Stimulated activated CD8-positive, alpha-beta memory T cell treated with anti-CD3 and anti-CD28 coated beads, Interleukin-4, amount 100 ng/mL, for 4 hours (primary cell): Measurements from ENCODE around the gene DUSP23.
A peak's percentile ranks its signal among the peaks of the same experiment; 100 is the strongest.

ENCODE experiments used
- DNase-seq, 2 donors: peaks; one replicate each; pipeline ENCODE4 v3.0.0-alpha.2; 2020; ENCODE audit warnings: low read depth in 2 of 2, low spot score in 1 of 2

The DUSP23 gene

GRCh38 chr1:159783724-159784123 lies 3.0 kb downstream of the DUSP23 start:
- no peak for DNase-seq

DNA sequence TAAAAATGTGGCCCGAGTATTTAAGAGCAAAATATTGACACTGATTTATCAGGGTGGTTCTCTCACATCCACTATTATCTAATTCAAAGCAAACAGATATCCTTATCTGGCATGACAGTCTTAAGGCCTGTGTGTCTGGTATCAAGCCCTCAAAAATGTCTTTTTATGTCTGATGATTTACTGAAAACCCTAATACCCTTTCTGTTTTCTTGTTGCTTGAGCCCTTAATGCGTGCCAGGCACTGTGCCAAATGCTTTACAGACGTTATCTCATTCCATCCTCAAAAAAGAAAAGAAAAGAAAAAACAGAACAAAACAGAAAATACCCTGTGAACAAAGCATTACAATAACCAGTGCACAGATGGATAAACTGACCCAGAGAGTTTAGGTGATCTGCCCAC lies 5.7 kb downstream of the DUSP23 start:
- no peak for DNase-seq

DNA sequence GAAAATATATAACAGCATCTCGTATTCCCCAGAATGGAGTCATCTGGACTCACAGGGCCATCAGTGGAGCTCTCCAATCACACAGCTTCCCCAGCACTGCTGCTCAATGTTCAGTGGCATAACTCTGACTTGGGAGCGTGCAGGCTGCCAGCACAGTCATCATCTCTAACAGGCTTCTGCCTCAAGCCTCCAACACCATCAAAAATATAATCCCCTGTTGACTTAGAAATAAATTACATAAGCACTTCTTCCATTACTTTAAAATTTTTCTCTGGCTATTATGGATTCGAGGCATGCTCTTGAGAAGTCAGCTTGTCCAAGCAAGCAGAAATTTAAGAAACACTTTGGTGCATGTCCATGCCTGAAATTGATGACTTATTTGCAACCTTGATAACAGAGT lies 6.2 kb downstream of the DUSP23 start:
- no peak for DNase-seq

DNA sequence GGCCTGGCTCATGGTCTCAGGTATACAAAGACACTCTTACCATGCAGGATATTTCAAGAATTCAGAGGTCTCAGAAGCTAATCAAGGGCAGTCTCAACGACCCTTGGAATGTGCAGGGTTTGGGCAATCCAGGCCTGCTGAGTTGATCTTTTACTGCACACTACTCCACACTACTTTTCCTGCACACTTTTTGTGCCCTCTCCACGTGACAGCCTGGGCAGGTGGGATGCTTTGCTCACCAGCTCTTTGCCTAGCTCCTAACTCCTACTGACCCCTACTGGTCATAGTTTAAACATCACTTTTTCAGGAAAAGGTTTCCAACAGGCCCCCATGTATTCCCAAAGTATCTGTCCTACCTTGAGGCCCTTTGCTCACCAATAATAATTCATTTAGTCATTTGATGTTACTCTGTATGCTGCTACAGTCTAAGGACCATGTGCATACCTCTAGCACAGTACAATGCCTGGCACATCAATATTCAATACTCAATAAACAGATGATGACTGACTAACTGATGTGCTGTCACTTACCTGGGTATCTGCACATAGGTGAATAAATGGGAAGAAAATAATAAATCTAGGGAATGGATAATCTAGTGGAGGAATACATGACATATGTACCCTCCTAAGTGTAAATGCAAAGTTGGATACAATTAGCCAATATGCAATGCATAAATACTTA lies 9.6 kb downstream of the DUSP23 start:
- no peak for DNase-seq

GRCh38 chr1:159791031-159791430 lies 10.3 kb downstream of the DUSP23 start:
- DNase-seq = no peak

- DNase-seq = no peak
These were observed 10.7 kb downstream of the DUSP23 start for GRCh38 chr1:159791461-159791860.

DNA sequence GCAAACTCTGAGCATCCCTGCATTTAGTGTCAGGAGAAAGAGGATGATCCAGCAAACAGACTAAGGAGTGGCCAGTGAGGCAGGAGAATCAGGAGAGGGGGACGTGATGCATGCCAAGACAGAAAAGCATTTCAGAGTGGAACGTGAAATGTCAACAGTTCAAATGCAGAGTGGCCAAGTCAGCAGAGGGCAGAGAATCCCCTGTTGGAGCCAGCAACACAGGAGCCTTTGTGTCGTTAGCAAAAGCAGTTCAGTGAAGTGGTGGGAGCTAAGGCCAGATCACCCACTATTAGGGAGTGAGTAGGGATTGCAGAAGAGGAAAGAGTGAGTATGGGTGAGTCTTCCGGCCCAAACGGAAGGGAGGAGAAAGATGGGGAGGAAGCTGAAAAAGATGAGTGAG lies 14.8 kb downstream of the DUSP23 start:
- DNase-seq = no peak

DNA sequence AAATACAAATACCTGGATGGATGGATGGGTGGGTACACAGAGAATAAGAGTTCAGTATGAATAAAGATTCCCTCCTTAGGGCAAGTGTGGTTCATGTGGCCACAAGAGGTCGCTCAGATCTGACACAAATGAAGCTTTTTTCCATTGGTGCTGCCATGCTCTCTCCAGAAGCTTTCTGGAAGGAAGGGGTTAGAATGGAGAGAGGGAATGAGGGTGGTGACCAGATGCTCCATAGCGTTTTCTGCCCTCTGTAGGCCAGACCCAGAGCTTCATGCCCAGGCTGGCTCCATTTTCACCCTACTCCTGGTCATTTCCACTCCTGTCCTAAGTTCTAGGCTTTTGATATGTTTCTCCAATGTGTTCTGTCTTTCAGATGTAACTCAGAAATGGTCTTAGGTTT lies 18.1 kb downstream of the DUSP23 start:
- DNase-seq = no peak

DNA sequence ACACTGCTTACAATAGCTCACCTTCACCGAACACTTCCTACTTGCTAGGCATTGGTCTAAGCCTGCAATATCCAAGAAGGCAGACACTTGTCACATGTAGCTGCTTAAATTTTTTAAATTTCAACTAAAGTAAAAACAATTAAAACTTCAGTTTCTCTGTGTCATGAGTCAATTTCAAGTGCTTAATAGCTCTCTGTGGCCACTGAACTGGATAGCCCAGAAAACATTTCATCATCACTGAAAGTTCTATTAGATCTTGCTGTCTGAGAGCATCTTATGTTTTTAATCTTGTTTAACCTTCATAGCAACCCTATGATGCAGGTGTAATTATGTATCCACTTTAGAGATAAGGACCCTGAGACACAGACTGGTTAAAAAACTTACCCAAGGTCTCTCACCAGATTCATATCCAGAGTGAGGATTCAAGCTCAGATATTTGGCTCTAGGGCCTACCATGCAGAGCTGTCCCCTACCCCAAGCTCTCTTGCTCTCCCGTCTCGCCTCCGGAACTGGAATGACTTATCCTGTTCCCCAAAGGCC lies 18.8 kb downstream of the DUSP23 start:
- DNase-seq = no peak

DNA sequence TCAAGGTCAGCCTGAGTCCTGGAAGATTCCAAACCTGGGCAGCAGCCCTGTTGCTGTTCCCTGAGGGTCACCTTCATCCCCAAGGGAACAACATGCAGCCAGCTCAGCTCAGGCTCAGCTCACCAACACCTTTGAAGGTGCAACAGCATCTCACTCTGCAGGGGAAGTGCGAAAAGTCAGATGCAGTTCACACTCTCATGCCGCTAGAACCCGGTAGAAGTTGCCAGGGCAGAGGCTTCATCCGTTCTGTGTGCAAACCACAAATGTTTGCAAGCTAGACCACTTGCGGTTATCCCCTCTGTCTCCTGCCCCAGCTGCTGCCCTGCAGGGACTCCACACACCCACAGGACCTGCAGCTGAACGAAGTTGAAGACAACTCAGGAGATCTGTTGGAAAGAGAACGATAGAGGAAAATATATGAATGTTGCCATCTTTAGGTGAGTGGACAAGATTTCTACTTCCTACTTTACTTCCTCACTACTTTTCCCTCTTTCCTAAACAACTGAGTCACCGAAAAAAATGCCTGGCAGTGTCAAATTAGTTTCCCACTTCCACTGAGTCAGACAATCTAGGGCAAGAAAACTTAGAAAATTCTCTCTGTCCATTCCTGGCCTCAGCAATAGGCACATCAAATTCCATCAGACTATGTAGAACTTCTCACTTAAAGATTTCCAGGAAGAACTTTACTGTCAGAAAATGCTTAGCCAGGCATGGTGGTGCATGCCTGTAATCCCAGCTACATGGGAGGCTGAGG lies 19.6 kb downstream of the DUSP23 start:
- DNase-seq = peak; percentile 7 to 27

- DNase-seq = no peak
These were observed 21.3 kb downstream of the DUSP23 start, which contains the start of gene FCRL6 for GRCh38 chr1:159802111-159802510. Gene FCRL6 (plus strand): TSS chr1:159802360. CDS start chr1:159802425, 65 bp downstream.

DNA sequence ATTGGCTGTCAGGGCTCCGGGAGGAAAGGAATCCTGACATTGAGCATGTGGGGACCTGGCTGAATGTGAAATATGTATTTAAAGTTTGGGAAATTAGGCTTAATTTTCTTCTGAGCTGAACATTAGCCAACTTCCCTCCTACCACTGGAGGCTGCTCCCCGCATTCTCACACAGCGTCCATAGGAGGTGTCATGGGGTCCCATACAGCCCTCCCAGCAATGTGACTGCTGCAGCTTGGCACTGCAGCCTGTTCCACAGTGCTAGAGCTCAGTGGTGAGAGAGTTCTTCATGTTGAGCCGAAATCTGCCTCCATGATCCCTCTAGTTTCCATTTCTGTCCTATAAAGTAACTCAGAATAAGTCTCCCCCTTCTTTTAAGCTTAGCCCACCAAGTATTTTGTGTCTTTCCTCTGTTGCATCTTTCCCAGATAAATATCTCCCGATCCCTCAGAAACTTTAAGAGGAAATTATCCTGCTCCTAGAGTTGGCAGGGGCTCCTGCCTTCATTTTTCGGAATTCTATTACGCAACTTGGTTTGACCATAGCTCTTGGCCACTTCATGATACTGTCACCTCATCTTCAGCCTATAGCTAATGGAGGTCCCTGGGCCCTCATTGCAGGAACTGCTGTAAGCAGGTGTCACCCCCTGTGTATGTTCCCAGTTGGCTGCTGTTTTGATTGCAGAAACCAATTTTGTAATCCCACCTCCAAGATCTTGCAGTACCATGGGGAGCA lies 23.4 kb downstream of the DUSP23 start:
- DNase-seq = no peak

DNA sequence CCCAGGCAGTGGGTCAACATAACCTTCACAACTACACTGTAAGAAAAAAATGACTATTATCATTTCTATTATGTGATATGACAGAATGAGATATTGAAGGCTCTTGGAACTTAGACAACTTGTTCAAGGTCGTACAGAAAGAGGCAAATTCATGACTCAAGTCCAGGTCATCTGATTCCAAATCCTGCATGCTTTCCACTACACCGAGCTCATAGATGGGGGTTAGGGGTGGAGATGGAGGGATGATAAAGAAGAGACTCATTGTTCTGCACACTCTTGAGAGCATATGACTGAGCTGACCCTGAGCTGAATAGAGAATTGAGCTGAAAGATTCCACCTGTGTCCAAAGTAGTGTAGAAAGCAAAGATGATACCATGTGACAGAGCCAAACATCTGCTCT lies 24.2 kb downstream of the DUSP23 start:
- no peak for DNase-seq

GRCh38 chr1:159815926-159816325 lies 35.2 kb downstream of the DUSP23 start:
- no peak for DNase-seq

DNA sequence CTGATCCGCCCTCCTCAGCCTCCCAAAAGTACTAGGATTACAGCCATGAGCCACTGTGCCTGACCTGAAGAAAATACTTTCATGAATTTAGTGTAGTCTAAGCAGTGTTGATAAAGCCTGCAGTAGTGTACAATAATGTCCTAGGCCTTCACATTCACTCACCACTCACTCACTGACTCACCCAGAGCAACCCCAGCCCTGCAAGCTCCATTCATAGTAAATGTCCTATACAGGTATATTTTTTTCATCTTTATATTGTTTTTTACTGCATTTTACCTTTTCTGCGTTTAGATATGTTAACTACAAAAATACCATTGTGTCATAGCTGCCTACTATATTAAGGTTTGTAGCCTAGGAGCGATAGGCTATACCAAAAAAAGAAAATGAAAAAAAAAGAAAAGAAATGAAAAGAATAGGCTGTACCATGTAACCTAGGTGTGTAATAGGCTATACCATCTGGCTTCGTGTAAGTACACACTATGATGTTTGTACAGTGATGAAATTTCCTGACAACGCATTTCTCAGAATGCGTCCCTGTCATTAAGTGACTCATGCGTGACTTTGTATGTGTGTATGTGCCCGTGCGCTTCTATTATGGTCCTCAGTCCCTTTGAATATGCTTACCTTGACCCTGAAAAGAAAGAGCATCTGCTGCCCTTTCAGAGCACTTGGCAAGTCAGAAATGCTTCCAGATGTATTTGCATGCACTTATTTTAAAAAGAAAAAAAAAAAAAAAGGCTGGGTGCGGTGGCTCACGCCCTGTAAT lies 36.7 kb downstream of the DUSP23 start:
- DNase-seq = no peak

DNA sequence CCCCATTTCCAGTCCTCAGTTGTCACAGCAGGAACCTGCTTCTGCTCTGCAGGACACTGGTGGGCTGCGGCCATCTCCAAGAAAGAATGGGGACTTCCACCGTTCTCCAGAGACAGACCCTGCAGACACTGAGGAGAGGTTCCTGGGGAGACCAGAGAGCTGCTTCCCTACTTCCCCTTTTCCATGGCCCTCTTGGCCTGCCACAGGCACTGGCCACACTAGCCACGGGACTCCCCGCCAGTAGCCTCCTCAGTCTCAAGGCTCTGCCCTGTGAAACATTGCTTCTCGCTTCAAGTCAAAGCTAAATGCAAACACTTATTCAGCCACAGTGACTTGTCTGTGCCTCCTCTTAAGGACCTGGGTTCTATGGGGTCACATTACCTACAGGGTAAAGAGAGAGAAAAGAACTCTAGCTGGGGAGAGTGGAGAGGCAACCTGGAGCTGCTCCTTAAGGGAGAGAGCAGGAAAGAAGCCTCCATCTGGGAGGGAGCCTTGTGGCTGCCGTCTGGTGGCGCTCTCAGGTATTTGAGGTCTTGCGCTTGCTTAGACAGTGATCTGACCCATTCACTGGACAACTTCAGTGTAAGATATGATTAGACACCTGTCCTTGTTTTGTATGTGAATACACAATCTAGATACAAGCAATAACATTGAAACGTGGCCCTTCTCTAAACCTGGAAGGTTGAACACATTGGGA lies 40.6 kb downstream of the DUSP23 start:
- DNase-seq = no peak

- DNase-seq = no peak
These were observed 42.6 kb downstream of the DUSP23 start for GRCh38 chr1:159823406-159823805.

GRCh38 chr1:159825564-159825963 lies 44.8 kb downstream of the DUSP23 start:
- DNase-seq = no peak

DNA sequence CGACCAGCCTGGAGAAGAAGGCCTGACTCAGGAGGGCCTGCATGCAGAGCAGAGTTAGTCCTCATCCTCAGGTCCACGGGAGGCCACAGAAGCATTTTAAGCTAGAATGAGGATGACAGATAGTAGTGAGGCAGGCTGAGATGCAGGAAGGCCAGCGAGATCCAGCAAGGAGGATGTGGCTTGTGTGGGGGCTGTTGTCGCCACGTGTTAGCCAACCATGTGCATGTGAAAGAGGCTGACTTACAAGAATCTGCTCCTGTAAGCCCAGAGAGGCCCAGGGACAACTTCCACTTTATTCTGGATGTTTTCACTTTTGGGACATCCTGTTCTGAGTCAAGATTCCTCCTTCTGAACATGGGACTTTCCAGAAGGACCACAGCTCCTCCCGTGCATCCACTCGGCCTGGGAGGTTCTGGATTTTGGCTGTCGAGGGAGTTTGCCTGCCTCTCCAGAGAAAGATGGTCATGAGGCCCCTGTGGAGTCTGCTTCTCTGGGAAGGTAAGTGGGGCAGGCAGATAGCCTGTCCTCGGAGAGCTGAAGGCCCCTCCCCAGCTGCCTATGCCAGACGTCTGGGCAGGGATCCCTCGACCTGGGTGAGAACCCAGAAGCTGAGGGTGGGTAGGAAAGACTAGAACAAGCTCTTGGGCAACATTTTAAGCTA lies 45.8 kb downstream of the DUSP23 start, which contains the start of gene SLAMF8:
SLAMF8 (plus strand) TSS at position 433 of the 661 bp plus-strand sequence; CDS start at position 459, 26 bp downstream.
- peak; percentile 33 to 52 for DNase-seq

DNA sequence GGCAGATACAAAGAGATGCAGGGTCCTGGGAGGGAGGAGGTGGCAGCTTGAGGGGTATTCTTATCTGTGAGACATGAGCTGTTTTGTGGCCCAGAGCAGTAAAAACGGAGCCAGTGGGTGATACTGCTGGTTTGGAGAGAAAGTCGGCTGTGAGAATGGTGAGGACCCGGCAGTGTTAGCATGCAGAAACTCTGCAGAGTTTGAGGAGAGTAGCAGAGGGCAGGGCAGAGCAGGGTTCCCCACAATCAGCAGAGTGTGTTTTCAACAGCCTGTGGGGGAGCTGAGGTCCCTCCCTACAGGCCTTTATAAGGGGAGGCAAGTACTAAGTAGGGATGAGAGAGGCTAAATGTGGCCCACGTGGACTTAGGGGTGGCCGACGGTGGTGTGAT lies 46.3 kb downstream of the DUSP23 start:
- DNase-seq = no peak
